GM12878 (cell line): ENCODE results near the gene CCDC201. TPM values are rescaled to one million over a fixed set of nuclear protein-coding genes. Genes with fewer than 3 reads are reported as not detected.

Source experiments
- BCL11A ChIP-seq: IDR thresholded peaks from 2 replicates; pipeline ENCODE4 v1.6.1; 2011; ENCODE audit warnings: low read depth, low read length
- E2F8 ChIP-seq: fragments of 450-650 bp; IDR thresholded peaks from 2 replicates; pipeline ENCODE4 v1.6.1; 2018; ENCODE audit warnings: mild to moderate bottlenecking, low read depth, moderate library complexity; ENCODE audit not compliant: partially characterized antibody
- ELK1 ChIP-seq: IDR thresholded peaks from 2 replicates; pipeline ENCODE4 v1.6.1; 2012; ENCODE audit warnings: low read depth, low read length, improper control_type of control experiment
- MEF2B ChIP-seq: fragments of 450-650 bp; IDR thresholded peaks from 2 replicates; pipeline ENCODE4 v1.6.1; 2018; ENCODE audit warnings: mild to moderate bottlenecking, moderate library complexity; ENCODE audit not compliant: partially characterized antibody, poor library complexity, severe bottlenecking
- NRF1 ChIP-seq: conservative IDR thresholded peaks from 2 replicates; pipeline ENCODE4 v1.6.1; 2011; ENCODE audit warnings: mild to moderate bottlenecking, low read depth, low read length, improper control_type of control experiment
- PAX5 ChIP-seq: IDR thresholded peaks from 2 replicates; pipeline ENCODE4 v1.6.1; 2011; ENCODE audit warnings: low read depth, low read length, borderline replicate concordance
- RAD21 ChIP-seq: IDR thresholded peaks from 2 replicates; pipeline ENCODE4 v1.6.1; 2011; ENCODE audit warnings: mild to moderate bottlenecking, low read depth, low read length, moderate library complexity; ENCODE audit not compliant: insufficient read depth
- SREBF1 ChIP-seq: IDR thresholded peaks from 2 replicates; pipeline ENCODE4 v1.6.1; 2012; ENCODE audit warnings: mild to moderate bottlenecking, low read length
- polyA plus RNA-seq, 11 experiments: library from polyadenylated mRNA; depleted of rRNA in 4 of 11; unstranded in 6 of 11; stranded (reverse) in 5 of 11; fragments of >200 nt; fragmentation: Nextera tagmentation in 4 of 11; fragmentation: Illumina TruSeq in 1 of 11; extraction: Ambion mirVana in 4 of 11; extraction: Trizol in 1 of 11; gene quantifications; 1 replicate in 1 of 11; 2 replicates in 10 of 11; pipeline versions ENCODE4 v1.2.1 to v1.2.3, GENCODE V29; 2011 to 2016; ENCODE audit warnings: inconsistent platforms in 2 of 11, missing spikeins in 2 of 11, low read depth in 1 of 11
- total RNA-seq, 4 experiments: library from RNA; depleted of rRNA in 3 of 4; stranded (reverse); fragments of >200 nt in 3 of 4; fragmentation: Illumina TruSeq in 1 of 4; extraction: Trizol in 1 of 4; gene quantifications; 2 replicates each; pipeline versions ENCODE4 v1.2.1 to v1.2.3, GENCODE V29; 2013 to 2021

The CCDC201 gene
- total and polyA plus RNA-seq, 10 of the 15 experiments (the other 5 are each of a cell fraction or from before 2014, with no cell fraction given): 0.10 TPM; not detected in 9

GRCh38 chr7:45872116-45873034, 507 bp downstream of the CCDC201 start (continued):
- TF ChIP-seq SREBF1 (no peak), MEF2B (no peak), RAD21 (0 out of 2 replicates have a peak, but pooled peaks have one; percentile 12), BCL11A (no peak), PAX5 (no peak), NRF1 (no peak), ELK1 (no peak), E2F8 (no peak)
